ENCODE measurements around the gene COL18A1.

Gene COL18A1

GRCh38 chr21:45383615-45384201, 21.3 kb upstream of the COL18A1 start:
- no peak for DNase-seq

GRCh38 chr21:45384656-45385548, 20.1 kb upstream of the COL18A1 start:
- DNase-seq: no peak

DNA sequence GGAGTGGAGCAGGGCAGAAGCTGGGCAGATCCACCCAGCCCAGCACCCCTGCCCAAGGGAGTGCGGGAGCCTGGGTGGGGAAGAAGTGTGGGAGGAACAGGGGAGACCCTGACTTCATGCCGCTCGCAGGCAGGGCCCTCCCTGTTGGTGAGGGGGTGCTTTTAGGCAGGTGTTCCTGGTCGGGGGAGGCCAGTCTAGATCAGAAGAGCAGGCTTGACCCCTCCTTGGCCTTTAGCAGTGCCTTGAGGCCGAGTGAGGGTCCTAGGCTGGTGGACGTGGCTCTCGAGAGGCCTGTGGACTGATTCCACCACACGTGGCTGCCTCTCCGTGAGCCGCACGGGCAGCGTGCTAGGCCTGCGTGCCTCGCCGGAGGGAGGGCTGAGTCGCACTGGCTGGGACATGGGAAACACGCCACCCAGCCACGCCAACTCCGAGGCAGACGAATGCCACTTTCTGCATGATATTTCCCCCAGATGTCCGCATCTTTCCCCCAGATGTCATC, 19.4 kb upstream of the COL18A1 start:
- no peak for DNase-seq

DNA sequence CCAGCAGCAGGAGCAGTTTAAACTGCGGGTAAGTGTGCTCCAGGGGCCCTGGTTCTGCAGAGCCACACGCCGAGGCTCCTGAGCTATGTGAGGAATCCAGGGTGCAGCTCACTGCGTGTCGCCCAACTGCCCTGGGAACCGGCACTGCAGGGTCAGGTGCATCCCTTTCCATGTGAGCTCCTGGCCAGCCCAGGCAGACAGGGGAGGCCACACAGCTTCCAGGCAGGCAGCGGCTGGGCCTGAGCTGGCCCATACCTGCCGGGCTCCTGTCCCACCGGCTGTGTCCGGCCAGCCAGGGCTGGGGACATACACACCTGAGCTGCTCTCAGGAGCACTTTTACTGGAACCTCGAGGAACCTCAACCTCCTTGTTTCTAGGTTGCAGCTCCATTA, 18.6 kb upstream of the COL18A1 start:
- no peak for DNase-seq

DNA sequence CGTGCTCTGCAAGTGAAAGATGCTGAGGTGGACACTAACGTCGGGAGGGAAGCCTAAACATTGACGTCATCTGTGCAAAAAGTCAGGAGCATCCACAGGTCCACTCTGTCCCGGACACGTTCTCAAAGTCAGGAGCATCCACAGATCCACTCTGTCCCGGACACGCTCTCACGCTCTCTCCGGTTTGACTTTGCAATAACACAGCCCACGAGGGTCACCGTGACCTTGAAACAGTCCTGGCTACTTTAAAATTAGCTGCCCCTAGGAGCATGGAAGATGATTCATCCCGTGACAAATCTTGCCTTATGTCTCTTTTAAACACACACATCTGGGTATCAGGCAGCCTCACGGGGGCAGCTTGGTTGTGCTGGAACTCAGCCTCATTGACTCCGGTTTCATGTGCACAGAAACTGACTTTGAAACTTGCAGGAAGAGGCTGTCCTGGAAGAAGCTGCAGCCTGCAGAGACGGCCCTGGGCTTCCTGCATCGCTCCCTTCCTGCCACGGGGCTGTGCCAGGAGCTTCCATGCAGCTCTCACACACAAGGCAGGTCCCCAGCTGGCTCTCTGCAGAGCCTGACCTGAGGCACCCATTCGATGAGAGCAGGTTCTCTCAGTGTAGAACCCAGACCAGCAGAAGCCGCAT, 18.1 kb upstream of the COL18A1 start:
- no peak for DNase-seq

DNA sequence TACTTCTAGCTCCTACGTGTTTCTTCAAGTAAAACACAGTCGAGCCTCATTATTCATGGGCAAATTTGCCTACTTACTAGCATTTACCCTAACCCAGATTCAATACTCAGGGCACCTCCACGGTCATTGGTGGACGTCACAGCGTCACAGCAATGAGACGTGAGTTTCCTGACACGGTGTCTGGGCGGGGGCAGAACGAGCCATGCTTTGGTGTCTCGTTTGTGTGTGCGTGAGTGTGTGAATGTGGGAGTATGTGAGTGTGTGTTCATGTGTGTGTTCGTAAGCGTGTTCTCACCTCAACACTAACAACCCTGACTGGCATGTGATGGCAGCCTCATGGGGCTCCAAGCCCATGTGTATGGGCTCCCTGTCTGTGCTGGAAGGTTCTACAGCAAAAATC, 17.5 kb upstream of the COL18A1 start:
- no peak for DNase-seq

GRCh38 chr21:45388011-45388521, 16.9 kb upstream of the COL18A1 start:
- DNase-seq: no peak

DNA sequence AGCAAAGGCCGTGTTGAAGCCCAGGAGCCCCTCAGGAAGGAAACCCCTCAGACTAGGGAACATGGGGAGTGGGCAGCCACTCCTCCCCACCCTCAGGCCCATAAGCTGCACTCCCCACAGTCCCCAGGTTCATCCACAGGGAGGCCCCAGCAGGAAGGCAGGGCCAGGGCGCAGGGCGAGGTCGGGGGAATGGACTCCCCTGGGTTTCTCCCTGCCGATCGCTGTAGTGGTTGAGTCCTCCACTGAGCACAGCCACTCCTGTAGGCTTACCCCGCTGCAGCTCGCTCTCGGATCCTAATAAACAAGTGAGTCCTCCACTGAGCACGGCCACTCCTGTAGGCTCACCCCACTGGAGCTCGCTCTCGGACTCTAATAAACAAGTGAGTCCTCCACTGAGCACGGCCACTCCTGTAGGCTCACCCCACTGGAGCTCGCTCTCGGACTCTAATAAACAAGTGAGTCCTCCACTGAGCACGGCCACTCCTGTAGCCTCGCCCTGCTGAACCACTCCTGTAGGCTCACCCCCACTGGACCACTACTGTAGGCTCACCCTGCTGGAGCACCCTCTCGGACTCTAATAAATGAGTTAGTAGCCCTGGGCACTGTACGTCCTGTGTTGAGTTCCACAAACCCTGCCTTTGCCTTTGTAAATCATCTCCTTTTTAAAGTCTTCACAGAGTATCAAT, 16.2 kb upstream of the COL18A1 start:
- DNase-seq: no peak

- DNase-seq: no peak
Measured at GRCh38 chr21:45390121-45390751, 14.7 kb upstream of the COL18A1 start.

- DNase-seq: no peak
Measured at GRCh38 chr21:45390831-45391742, 13.9 kb upstream of the COL18A1 start.

DNA sequence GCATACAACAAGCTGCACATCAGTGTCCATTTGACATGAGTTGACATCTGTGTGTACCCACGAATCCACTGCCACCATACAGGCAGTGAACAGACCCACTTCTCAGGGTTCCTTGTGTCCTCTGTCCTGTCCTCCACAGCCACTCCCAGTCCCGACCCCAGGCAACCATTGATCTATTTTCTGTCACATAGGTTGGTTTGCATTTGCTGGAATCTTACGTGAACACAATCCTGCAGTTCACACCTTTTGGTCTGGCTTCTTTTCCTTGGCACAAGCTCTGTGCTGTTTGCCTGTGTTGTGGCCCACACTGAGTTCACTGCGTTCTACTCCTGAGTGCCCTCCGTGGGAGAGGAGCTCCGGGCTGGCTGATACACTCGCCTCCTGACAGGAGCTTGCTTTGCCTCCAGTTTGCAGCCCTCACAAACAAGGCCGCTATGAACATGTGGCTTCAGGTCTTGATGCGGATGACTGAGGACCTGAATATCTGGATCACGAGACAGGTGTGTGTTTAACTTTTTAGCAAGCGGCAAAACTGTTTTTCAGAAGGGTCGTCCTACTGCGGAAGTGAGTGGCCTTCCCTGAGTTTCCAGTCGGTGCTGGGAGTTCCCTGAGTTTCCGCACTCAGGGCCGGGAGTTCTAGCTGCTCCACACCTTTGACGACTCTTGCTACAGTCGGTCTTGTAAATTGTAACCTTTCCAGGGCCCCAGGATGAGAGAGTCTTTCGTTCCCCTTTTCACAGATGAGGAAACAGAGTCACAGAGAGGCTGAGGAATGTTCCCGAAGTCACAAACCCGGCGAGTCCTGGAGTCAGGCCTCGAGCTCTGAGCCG, 13.0 kb upstream of the COL18A1 start:
- DNase-seq: no peak

- no peak for DNase-seq
Measured at GRCh38 chr21:45392573-45392971, 12.4 kb upstream of the COL18A1 start.

DNA sequence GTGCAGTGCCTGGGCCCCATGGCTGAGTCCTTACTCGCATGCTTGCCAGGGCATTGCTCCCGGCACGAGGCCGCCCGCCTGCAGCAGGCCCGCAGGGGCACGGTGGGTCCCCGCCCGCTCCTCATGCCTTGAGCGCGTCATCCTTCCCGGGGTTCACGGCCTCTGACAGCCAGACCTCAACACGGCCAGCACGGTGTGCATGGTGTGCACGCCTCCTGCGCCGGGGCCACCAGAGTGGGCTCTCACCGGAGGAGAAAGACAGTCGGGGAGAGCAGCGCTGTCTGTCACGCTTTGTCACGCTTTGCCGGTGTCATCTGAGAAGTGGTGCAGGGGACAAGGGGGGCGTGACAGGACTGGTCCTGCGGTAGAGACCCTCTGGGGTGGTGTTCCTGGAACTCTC, 11.9 kb upstream of the COL18A1 start:
- DNase-seq: no peak

DNA sequence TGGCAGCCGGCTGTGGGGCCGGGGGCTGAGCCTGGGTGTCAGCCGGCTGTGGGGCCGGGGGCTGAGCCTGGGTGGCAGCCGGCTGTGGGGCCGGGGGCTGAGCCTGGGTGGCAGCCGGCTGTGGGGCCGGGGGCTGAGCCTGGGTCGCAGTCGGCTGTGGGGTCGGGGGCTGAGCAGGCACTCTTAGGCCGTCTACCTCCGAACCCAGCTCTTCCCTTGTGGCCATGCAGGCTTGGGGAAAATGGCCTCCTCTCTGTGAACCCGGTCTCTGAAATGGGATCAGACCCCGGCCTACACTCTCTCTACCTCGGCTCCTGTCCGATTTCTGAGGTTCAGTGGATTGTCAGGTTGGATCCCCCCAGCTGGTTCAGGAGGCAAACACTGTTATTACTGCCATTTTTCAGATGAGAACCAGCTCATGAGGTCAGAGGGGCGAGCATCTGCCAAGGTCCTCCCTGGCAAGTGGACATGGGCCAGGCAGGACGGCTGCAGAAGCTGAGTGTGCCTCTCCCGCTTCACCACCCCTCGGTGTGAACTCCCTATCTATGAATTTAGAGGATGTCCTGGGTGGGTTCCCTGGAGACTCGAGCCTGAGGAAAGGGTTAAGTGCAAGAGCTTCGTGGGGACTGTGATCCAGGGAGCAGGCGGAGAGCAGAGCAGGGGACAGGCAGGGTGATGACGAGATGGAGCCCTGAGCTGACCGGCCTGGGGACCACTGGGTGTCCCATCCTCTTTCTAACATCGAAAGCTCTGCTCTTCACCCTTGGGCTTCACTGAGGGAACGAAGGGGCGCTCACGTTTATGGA, 10.9 kb upstream of the COL18A1 start:
- DNase-seq: no peak

- no peak for DNase-seq
Measured at GRCh38 chr21:45396620-45396995, 8.4 kb upstream of the COL18A1 start.

DNA sequence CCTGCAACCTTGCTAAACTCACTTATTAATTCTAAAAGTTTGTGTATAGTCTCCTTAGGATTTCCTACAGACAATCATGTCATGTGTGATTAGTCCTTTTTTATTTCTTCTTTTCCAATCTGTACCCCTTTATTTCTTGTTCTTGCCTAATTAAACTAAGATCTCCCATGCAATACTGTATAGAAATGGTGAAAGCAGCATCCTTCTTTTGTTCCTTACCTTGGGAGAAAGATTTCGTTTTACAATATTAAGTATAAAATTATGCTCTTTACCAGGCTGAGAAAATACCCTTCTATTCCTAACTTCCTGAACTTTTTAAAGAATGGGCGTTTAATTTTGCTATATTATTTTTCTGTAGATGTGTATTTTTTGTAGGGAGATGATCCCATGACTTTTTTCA, 7.6 kb upstream of the COL18A1 start:
- DNase-seq: no peak

DNA sequence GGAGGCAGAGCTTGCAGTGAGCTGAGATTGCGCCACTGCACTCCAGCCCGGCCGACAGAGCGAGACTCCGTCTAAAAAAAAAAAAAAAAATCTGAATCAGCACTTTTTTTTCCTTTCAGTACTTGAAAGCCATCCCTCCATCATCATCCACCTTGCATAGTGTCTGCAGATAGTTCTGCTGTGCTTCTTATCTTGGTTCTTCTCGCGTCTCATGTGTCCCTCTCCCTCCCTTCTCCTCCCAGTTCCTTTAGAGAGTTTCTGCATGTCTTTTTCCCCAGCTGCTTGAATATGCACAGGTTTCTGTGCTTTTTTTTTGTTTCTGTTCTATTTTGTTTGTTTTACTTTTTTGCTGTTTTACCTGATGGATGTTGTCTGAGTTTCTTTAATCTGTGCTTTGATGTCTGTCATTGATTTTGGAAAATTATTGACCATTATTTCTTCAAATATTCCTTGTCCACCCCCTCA, 3.9 kb upstream of the COL18A1 start:
- no peak for DNase-seq

DNA sequence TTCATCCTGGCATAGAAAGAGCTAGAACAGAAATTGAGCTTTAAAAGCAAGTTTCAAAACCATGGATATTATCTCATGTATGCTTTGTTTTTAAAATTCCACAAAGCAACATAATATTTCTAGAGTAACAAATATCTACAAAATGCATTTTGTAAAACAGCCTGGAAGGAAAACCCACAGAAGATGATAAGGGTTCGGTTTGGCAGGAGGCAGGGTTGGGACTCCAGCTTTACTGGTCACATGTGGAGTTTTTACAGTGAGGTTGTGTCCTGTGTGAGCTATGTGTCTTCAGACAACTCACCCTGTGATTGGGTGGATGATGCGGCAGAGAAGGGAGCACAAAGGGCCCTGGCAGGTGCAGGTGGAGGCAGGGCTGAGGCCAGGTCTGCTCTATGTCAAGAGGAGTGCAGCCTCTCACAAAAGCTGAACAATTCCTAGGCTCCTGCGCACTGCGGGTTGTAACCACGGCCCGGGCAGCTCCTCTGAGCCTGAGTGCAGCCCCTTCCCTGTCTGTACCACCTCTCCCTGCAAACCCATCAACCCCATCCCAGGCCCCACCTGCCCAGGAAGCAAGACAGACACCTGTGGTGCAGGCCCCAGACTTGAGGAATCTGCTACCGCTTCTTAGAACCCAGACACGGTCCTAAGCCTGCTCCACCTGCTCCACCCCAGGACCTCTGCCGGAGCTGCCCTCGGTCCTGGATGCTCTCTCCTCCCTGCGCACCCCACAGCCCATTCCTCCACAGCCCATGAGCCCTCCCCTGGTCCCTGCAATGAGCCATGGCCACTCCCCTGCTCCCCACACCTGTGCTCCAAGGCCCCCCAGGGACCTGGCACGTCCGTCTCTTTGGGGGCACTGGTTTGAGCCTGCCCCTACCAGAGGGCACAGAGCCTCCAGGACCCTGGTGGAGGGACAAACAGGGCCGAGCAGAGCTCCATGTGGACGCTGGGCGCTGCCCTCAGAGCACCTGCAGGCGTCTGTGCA, 2.8 kb upstream of the COL18A1 start:
- DNase-seq: no peak
